Stimulated activated CD4-positive, alpha-beta T cell treated with anti-CD3 and anti-CD28 coated beads, Interleukin-15, amount 100 ng/mL, for 1 hour (primary cell): ENCODE data around the gene TADA2B.

Experiments used
- DNase-seq, 2 donors: peaks; one replicate each; pipeline ENCODE4 v3.0.0-alpha.2; 2020; ENCODE audit warnings: low read depth in 1 of 2, low spot score in 1 of 2

The TADA2B gene

DNA sequence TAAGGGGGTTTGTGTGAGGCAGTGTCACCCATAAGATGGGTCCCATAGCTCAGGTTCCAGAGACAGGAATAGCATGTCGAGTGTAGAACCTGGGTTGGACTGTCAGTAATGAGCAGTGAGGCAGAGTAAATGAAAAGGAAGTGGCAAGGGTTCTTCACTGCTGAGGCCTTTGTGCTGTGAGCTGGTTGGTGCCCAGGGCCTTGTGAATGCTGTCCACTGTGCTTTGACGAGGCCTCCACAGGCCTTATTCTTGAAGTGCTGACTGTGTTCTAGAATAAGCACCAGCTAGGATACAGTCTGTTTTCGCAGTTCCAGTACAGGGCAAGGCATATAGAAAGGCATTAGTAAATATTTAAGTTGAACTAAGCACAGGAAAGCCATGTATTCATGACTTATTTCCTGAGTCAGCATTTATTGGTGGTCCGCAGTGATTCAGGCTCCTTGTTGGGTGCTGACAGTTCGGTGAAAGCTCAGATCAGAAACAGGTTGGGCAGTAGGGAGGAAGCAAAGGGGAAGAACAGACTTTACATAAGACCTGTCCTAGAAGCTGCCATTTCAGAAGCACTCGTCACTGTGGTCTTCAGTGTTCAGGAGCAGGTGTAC is 25.6 kb upstream of the TADA2B start:
- DNase-seq: no peak

DNA sequence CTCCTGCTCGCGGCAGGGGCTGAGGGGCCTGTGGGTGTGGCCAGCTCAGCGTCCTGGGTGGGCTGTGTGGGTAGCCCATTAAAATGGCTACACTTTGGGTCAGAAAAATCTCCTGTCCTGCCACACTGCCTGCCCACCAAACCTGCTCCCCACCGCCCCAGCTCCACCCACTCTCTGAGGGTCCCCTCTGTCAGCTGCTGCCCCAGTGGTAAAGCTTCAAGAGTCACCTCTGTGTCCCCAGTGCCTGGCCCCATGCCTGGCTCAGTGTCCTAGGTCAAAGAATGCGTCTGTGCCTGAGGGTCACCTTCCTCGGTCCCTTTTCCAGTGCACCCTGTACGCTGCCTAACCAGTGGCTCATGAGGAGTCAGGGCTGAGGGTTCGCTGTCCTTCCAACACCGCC is 24.9 kb upstream of the TADA2B start:
- DNase-seq: no peak

- DNase-seq: no peak
Measured at GRCh38 chr4:7019367-7019766, 23.8 kb upstream of the TADA2B start.

DNA sequence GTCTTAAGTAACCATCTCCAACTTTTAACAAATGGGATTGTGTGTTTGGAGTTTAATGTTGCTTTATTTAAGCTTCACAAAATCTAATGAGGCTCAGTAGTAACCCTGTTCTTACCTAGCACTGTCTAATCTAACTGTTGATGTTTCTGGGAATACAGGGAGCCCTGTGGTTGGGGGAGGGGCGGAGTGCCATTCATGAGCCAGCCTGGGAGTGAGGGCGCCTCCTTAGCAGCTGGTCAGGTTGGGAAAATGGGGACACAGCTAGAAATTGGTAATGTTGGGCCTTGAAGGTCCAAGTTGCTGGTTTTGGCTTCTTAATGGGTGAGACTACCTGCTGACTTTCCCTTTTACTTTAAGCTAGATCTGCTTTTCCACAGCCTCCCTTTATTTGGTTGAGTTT is 22.9 kb upstream of the TADA2B start:
- no peak for DNase-seq

- DNase-seq: no peak
Measured at GRCh38 chr4:7020856-7021255, 22.3 kb upstream of the TADA2B start.

DNA sequence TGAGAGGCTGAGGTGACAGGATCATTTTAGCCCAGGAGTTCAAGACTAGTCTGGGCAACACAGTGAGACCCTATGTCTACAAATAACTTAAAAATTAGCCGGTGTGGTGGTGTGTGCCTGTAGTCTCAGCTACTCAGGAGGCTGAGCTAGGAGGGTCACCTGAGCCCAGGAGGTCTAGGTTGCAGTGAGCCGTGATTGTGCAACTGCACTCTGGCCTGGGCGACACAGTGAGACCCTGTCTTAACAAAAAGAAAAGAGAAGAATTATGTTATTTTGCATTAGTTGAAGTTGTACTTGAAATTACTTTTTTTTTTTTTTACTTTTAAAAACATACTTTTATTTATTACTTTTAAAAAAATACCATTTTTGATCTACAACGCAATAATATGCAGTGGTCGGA is 21.8 kb upstream of the TADA2B start:
- DNase-seq: no peak

- no peak for DNase-seq
Measured at GRCh38 chr4:7021930-7022664, 21.1 kb upstream of the TADA2B start.

GRCh38 chr4:7023486-7023885 is 19.7 kb upstream of the TADA2B start:
- no peak for DNase-seq

- DNase-seq: no peak
Measured at GRCh38 chr4:7023901-7024300, 19.3 kb upstream of the TADA2B start.

GRCh38 chr4:7024336-7024890 is 18.8 kb upstream of the TADA2B start:
- no peak for DNase-seq

GRCh38 chr4:7025040-7025602 is 18.1 kb upstream of the TADA2B start:
- DNase-seq: no peak

DNA sequence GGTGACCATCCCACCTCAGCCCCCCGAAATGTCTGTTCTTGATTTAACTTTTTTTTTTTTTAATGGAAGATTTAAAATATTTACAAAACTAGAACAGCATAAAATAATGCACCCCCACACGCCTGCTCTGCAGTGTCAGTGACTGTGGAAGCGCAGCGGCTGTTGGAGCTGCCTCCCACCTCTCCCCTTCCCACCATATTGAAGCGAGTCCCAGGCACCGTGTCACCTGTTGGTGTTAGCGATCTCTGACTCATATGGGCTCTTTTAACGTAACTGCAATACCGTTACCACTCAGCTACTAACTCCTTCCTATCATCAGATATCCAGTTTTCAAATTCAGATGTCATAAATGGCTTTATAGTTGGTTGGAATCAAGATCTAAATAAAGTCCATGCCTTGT is 17.1 kb upstream of the TADA2B start:
- DNase-seq: no peak

DNA sequence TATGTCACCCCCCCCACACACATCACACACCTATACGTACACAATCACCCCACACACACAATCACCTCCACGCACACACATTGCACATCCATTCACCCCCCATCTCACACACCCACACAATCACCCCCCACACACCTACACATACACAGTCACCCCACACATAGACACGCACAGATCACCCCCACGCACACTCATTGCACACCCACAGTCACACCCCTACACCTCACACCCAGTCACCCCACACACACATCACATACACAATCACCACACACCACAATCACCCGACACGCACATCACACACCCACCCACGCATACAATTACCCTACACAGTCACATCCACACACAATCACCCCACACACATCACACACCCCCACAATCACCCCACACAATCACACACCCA is 15.9 kb upstream of the TADA2B start:
- no peak for DNase-seq

DNA sequence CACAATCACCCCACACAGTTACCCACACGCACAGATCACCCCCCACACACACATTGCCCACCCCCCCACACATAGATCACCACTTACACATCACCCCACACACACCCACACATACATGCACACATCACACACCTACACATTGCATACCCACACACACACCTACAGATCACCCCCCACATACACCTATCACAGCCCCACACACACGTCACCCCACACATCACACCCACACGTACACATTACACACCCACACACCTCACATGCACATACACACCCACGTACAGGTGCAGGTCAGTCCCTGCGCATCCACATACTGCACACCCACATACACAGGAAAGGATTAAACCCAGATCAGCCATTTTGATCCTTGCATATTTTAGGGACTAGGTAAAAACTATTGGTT is 15.3 kb upstream of the TADA2B start:
- DNase-seq: no peak

- DNase-seq: no peak
Measured at GRCh38 chr4:7029212-7029611, 14.0 kb upstream of the TADA2B start.

DNA sequence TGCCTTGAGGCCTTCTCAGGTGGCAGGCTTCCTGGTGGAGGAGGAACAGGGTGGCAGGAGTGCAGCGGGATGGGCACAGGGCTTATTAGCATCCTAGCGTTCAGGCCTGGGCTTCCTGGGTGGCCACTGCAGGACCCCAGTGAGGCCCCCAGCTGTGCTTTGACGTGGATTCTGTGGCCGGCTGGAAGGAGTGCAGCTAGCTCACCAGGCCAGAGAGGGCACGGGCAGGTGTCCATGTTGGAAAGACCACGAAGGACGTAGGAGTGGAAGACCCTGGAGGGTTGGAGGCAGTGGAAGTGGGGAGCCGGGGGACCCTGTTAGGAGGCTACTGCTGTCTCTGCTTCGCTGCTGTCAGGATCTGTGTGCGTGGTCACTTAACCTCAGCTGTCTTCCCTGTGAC is 13.3 kb upstream of the TADA2B start:
- DNase-seq: no peak

DNA sequence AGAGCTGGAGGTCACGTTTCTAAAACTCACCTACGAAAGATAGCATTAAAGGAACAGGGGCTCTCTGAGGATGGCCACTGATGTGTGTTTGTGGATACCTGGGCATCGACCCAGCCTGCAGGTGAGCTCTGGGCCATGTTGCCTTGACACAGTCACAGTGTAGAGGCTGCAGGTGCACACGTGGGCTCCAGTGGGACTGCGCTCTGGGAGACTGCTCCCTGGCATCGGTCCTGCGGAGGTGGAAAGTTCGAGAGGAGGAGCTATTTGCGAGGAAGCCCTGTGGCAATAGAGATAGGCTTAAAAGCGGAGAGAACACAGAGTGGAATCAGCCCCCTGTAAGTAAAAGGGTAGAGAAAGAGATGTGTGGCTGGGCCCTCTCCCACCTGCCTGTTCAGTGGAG is 12.3 kb upstream of the TADA2B start:
- DNase-seq: no peak

DNA sequence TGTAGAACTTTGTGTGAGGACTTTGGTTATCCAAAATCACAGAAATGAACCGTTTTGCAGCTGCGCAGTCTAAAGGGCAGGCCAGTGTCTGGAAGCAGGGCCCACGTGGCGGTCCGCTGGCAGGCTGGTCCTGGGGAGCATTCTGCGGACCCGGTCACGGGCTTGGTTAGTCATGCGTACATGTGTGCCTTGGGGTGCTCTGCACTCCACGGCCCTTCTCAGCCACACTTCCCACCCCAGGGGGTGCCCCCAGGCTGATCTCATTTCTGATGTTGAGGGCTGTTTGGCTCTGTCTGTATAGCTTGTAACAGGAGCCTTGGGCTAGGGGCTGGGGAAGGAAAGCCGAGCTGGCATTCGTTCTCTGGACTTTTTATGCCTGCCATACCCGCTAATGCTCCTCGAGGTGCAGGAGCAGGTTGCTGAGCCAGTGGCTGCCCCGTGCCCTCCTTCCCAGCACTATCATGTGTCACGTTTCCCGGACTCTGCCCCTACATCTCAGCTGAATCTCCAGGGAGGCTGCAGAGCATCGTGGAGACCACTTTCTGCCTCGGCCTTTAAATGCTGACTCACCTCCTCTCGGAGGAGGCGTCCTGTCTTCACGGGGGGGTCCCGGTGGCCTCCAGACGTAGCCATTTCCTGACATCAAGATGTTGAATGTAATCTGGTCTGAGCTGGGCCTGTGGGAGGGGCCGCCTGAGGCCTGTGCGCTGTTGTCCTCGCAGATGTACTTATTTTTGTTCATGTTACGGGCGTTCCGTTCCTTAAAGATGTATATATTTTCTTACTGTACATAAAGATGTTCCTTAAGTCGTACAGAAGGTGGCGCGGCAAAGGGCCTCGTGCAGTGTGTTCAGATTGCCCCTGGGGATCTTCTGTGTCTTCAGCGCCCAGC is 11.4 kb upstream of the TADA2B start:
- DNase-seq: no peak

DNA sequence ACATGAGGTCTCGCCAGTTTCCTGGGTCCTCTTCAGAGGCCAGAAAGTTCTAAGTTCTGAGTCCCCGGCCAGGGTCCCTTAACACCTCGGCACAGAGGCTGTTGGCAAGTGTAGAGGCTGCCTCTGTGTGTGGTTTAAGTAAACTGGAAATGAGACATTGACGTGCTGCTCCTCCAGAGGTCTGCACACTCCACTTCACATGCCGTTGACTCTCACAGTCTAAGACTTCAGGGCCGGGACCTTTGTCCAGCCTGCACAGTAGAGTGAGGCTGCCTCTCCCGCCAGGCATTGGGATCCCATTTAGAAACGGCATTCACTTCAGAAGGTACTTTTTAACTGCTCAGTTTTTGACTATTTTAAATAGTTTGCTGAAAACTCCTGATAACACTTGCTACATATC is 10.6 kb upstream of the TADA2B start:
- DNase-seq: no peak

DNA sequence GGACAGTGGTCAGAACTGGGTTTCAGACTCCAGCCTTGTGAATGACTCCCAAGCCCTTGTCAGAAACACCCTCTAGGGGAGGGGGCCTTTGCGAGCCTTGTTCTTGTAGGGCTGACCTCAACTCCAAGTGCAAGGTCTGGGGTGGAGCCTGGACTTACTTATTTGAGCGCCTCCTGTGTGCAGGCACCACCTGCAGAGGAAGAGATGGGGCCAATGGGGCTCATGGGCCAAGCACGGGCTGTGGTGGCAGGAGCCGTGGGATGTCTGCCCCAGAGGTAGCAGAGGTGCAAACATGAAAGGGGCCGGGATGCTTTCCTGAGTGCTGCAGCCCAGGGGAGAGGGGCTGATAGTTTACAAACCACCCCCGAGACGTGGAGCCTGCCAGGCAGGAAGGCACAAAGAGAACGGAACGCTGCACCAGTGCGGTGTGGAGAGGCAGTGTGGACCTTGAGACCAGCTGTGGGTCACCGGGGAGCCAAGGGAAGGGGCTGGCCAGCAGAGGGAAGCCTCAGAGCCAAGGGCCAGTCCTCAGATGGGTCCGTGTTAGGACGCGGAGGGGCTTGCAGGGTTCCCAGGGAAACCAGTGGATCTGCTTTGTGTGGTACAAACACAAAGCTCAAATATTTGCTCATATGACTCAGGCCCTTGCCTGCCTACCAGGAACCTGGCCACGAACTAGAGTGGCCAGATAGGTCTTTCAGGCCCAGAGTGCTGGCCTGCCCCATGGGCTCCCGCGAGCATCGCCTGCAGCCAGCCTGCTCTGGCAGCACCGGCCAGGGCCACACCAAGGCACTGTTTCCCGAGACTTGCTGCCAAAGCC is 8.7 kb upstream of the TADA2B start:
- no peak for DNase-seq

DNA sequence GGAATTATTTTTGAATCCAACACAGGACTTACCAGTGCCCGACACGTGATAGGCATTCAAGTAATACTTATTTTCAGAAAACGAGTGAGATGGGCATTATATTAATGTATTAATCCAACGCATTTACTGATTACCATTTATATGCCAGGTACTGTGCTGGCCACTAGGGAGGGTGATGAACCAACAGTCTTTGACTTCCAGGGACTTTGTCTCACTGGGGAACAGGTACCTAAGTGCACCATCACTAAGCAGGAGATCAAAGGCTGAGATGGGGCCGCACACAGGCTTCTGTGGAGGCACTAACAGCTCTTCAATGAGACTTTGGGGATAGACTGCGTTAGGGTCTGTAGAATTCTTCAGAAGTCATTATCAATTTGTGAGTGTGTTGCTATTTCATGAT is 5.7 kb upstream of the TADA2B start:
- no peak for DNase-seq
